HepG2 (cell line): Measurements from ENCODE around the gene ST6GALNAC3. TPM values are rescaled to one million over a fixed set of nuclear protein-coding genes. Genes with fewer than 3 reads are reported as not detected.

Experiments
- ATAC-seq: fragments of 200-7000 bp; cut with Tn5 transposase; 3 replicates; pipeline ENCODE4 v1.9.1; 2020; ENCODE audit warnings: mild to moderate bottlenecking, moderate library complexity
- BruUV-seq: library from RNA; stranded (reverse); fragments of 400-500 nt; replicated peaks from 2 replicates; lab custom pipeline; 2021; lab: Mats Ljungman, UMichigan
- CTCF ChIA-PET: fragments of 300-600 bp; formaldehyde crosslinking; extraction: SDS; loops from one replicate; lab custom pipeline; 2021; ENCODE audit warnings: low total read pairs, inconsistent platforms, low intra/inter-chr PET ratio; lab: Yijun Ruan, JAX
- POLR2A ChIA-PET: fragments of 350-600 bp; sonication (Branson Sonifier 250); formaldehyde crosslinking; loops from one replicate; lab custom pipeline; 2020; ENCODE audit warnings: antibody characterized with exemption, inconsistent platforms; lab: Yijun Ruan, JAX
- DNase-seq: peaks from one replicate; pipeline ENCODE4 v3.0.0-alpha.2; 2015; ENCODE audit warnings: low spot score
- FAIRE-seq: peaks from 3 replicates; lab custom pipeline; 2011; peaks lifted over from hg19 to GRCh38; lab: Jason Lieb, UNC
- H2AFZ ChIP-seq: one replicate; pipeline ENCODE4 v1.6.1; 2011; ENCODE audit warnings: low read length, inconsistent platforms
- H3K27ac ChIP-seq: fragments of 300-600 bp; 3 replicates; pipeline ENCODE4 v1.8.0; 2011; ENCODE audit warnings: mixed run types, mild to moderate bottlenecking, mixed read lengths, low read length, inconsistent platforms; ENCODE audit not compliant: insufficient read depth; ENCODE audit errors: extremely low read length
- H3K27me3 ChIP-seq, 2 experiments: fragments of 200-600 bp in 1 of 2; 2 replicates in 1 of 2; 3 replicates in 1 of 2; pipeline versions ENCODE4 v1.6.0 to v1.8.0; 2011; ENCODE audit warnings: low read length in 2 of 2, mild to moderate bottlenecking in 2 of 2, moderate library complexity in 2 of 2, inconsistent platforms in 1 of 2; ENCODE audit not compliant: insufficient read depth in 2 of 2, control insufficient read depth in 1 of 2
- H3K36me3 ChIP-seq, 2 experiments: fragments of 200-600 bp in 1 of 2; replicated peaks in 1 of 2; 2 replicates in 1 of 2; 3 replicates in 1 of 2; pipeline versions ENCODE4 v1.5.1 to v1.8.0; 2011; ENCODE audit warnings: low read length in 2 of 2, inconsistent platforms in 1 of 2; ENCODE audit not compliant: insufficient read depth in 2 of 2, control insufficient read depth in 1 of 2
- H3K4me1 ChIP-seq: 2 replicates; pipeline ENCODE4 v1.5.1; 2012; ENCODE audit warnings: low read length, inconsistent platforms; ENCODE audit not compliant: insufficient read depth
- H3K4me2 ChIP-seq: 2 replicates; pipeline ENCODE4 v1.6.0; 2011; ENCODE audit warnings: low read depth, low read length, inconsistent platforms
- H3K4me3 ChIP-seq, 3 experiments: fragments of 200-600 bp in 1 of 3; sonication (generic), shearing (Covaris generic) in 1 of 3; replicated peaks in 1 of 3; 2 replicates each; pipeline ENCODE4 v1.5.1; 2011 to 2016; ENCODE audit warnings: low read length in 3 of 3, inconsistent platforms in 2 of 3, low read depth in 2 of 3, mild to moderate bottlenecking in 2 of 3, control low read depth in 1 of 3, mixed read lengths in 1 of 3; ENCODE audit not compliant: insufficient read depth in 1 of 3
- H3K79me2 ChIP-seq: one replicate; pipeline ENCODE4 v1.6.1; 2011; ENCODE audit warnings: low read length, inconsistent platforms; ENCODE audit not compliant: insufficient read depth
- H3K9ac ChIP-seq: 2 replicates; pipeline ENCODE4 v1.6.0; 2011; ENCODE audit warnings: mild to moderate bottlenecking, low read depth, low read length, inconsistent platforms; ENCODE audit not compliant: insufficient read depth
- H3K9me3 ChIP-seq: 2 replicates; pipeline ENCODE4 v1.5.1; 2012; ENCODE audit warnings: mild to moderate bottlenecking, low read length
- H4K20me1 ChIP-seq: 2 replicates; pipeline ENCODE4 v1.6.0; 2011; ENCODE audit warnings: inconsistent platforms, mild to moderate bottlenecking, low read length, moderate library complexity; ENCODE audit not compliant: insufficient read depth
- ARNT ChIP-seq: fragments of 450-650 bp; IDR thresholded peaks from 2 replicates; pipeline ENCODE4 v1.6.1; 2017
- NFYB ChIP-seq: sonication (generic); formaldehyde crosslinking; IDR thresholded peaks from 2 replicates; pipeline ENCODE4 v1.4.0; 2020; ENCODE audit warnings: missing genetic modification reagents
- NONO ChIP-seq, 2 experiments: fragments of 450-650 bp in 1 of 2; sonication (generic) in 1 of 2; formaldehyde crosslinking in 1 of 2; IDR thresholded peaks in 1 of 2; conservative IDR thresholded peaks in 1 of 2; 2 replicates each; pipeline versions ENCODE4 v1.6.1 to v1.8.0; 2017 to 2022; ENCODE audit warnings: mild to moderate bottlenecking in 1 of 2, missing genetic modification reagents in 1 of 2, moderate library complexity in 1 of 2
- SSRP1 ChIP-seq: IDR thresholded peaks from 2 replicates; pipeline ENCODE4 v1.6.1; 2016; ENCODE audit warnings: control low read depth
- TBL1XR1 ChIP-seq: fragments of 150-350 bp; IDR thresholded peaks from 2 replicates; pipeline ENCODE4 v1.6.1; 2014; ENCODE audit warnings: borderline replicate concordance, low read length; ENCODE audit not compliant: partially characterized antibody
- ZNF234 ChIP-seq: sonication (generic); formaldehyde crosslinking; conservative IDR thresholded peaks from 2 replicates; pipeline ENCODE4 v1.5.1; 2020; ENCODE audit warnings: mild to moderate bottlenecking, missing genetic modification reagents
- ZNF580 ChIP-seq: IDR thresholded peaks from 2 replicates; pipeline ENCODE4 v1.6.1; 2016; ENCODE audit warnings: low read depth, borderline replicate concordance
- ZSCAN21 ChIP-seq: sonication (generic); formaldehyde crosslinking; IDR thresholded peaks from 2 replicates; pipeline ENCODE4 v1.8.0; 2022; ENCODE audit warnings: mild to moderate bottlenecking, missing genetic modification reagents, moderate library complexity, borderline replicate concordance
- WGBS: methylation state at CpG from one replicate; pipeline ENCODE4 v1.1.6; 2017; ENCODE audit warnings: low lambda C conversion rate; 5-methylcytosine and 5-hydroxymethylcytosine counted together
- in situ Hi-C: cut with HindIII; loops from 2 replicates; pipeline ENCODE4 v1.10.0; 2017; ENCODE audit warnings: low pct_unique_long_range_greater_than_20kb; ENCODE audit not compliant: extremely low pct_ligation_motif_present
- intact Hi-C: fragments of 100-400 bp; cut with micrococcal nuclease; formaldehyde crosslinking; loops from one replicate; pipeline ENCODE4 v1.10.0; 2022; ENCODE audit not compliant: unreplicated experiment
- polyA plus RNA-seq, 8 experiments: library from polyadenylated mRNA; depleted of rRNA in 3 of 8; stranded (reverse) in 7 of 8; unstranded in 1 of 8; fragments of >200 nt; fragmentation: Illumina TruSeq in 4 of 8; extraction: Trizol in 4 of 8; gene quantifications; 2 replicates each; pipeline versions ENCODE4 v1.2.1 to v1.2.3, GENCODE V29; 2011 to 2016; ENCODE audit warnings: low read depth in 4 of 8, missing spikeins in 1 of 8, mixed read lengths in 1 of 8; ENCODE audit not compliant: insufficient read depth in 1 of 8
- total RNA-seq, 5 experiments: library from RNA; depleted of rRNA; stranded (reverse); fragments of >200 nt; fragmentation: Illumina TruSeq; extraction: Trizol; gene quantifications; 2 replicates each; pipeline ENCODE4 v1.2.3, GENCODE V29; 2016; ENCODE audit warnings: low read depth in 1 of 5

ST6GALNAC3 gene
- total and polyA plus RNA-seq, 2 of the 13 experiments (the other 11 are each of a cell fraction or from before 2014, with no cell fraction given): not detected

- no peak for TF ChIP-seq TBL1XR1
- TF ChIP-seq, all 625 proteins: peak for 0
Observed at GRCh38 chr1:76677416-76678405, 603.2 kb downstream of the ST6GALNAC3 start (continued).

GRCh38 chr1:76679534-76680152, 605.1 kb downstream of the ST6GALNAC3 start:
- TF ChIP-seq NFYB (CRISPR knock-in tag) (no peak), ZSCAN21 (CRISPR knock-in tag) (no peak), ZNF234 (CRISPR knock-in tag) (no peak), NONO (IDR thresholded peaks at IDR 0.05) (no peak), NONO (CRISPR knock-in tag; conservative IDR thresholded peaks at IDR 0.05) (no peak), ZNF580 (no peak), SSRP1 (CRISPR knock-in tag) (no peak), ARNT (no peak)
- ATAC-seq (no peak), FAIRE-seq (no peak), DNase-seq (no peak)
- BruUV-seq: no TSS peak
- peaks cover 9% of the 10 kb centered on the region for H3K4me1 ChIP-seq
- intact Hi-C loops: no loop called here
- H3K9me3 ChIP-seq: peaks cover 32% of the 10 kb centered on the region; the same call in 1 of the 2 replicates
- H3K4me2 ChIP-seq: no peak overlapping the region
- H3K36me3 ChIP-seq: no peaks in the 10 kb centered on the region
- no peak overlapping the region for H2AFZ ChIP-seq
- H3K27ac ChIP-seq: no peak overlapping the region
- H3K4me3 ChIP-seq: no peak overlapping the region
- no peaks in the 10 kb centered on the region for H4K20me1 ChIP-seq
- no peak overlapping the region for H3K9ac ChIP-seq
- WGBS: 49% methylated on average over 8 of the region's 8 CpGs
- no peaks in the 10 kb centered on the region for H3K79me2 ChIP-seq
- no peaks in the 10 kb centered on the region for H3K27me3 ChIP-seq
- CTCF ChIA-PET: no interaction called here
- POLR2A ChIA-PET: no interaction called here
- in situ Hi-C loops: no loop called here
